DOHH2 (cell line): ENCODE data around the gene WRAP73.

ENCODE experiments used
- CTCF ChIP-seq: fragments of 200-600 bp; sonication (generic); IDR thresholded peaks from one replicate; pipeline ENCODE4 v1.5.1; 2014; ENCODE audit warnings: antibody characterized with exemption, mild to moderate bottlenecking, low read depth, low read length; ENCODE audit not compliant: poor library complexity, severe bottlenecking
- EZH2phosphoT487 ChIP-seq: fragments of 200-600 bp; sonication (generic); IDR thresholded peaks from 2 replicates; pipeline ENCODE4 v1.6.1; 2017; ENCODE audit warnings: borderline replicate concordance, mild to moderate bottlenecking, antibody characterized with exemption, low read length, moderate library complexity, mixed read lengths

GRCh38 chr1:3627515-3628253, 22.2 kb downstream of the WRAP73 start:
- no peak for TF ChIP-seq CTCF
- no peak for TF ChIP-seq EZH2phosphoT487
